GM21528 (cell line): ENCODE results near the gene HOXC6.

Experiments used
- ATAC-seq: cut with Tn5 transposase; IDR thresholded peaks from one replicate; pipeline ENCODE4 v1.9.1; 2021; ENCODE audit warnings: mild to moderate bottlenecking, moderate library complexity; ENCODE audit not compliant: unreplicated experiment, low FRiP score

HOXC6 gene

GRCh38 chr12:54001283-54002187 lies 26.7 kb upstream of the HOXC6 start:
- no peak for ATAC-seq

GRCh38 chr12:54002278-54002914 lies 25.8 kb upstream of the HOXC6 start:
- ATAC-seq = no peak

GRCh38 chr12:54002915-54003389 lies 25.3 kb upstream of the HOXC6 start:
- no peak for ATAC-seq

- ATAC-seq = no peak
Observed at GRCh38 chr12:54003625-54004024, 24.6 kb upstream of the HOXC6 start.

GRCh38 chr12:54004063-54004840 lies 24.0 kb upstream of the HOXC6 start:
- ATAC-seq = no peak

- ATAC-seq = no peak
Observed at GRCh38 chr12:54004841-54005530, 23.3 kb upstream of the HOXC6 start.

GRCh38 chr12:54005531-54005852 lies 22.7 kb upstream of the HOXC6 start:
- no peak for ATAC-seq

- peak; percentile 53 for ATAC-seq
Observed at GRCh38 chr12:54005853-54006558, 22.2 kb upstream of the HOXC6 start.

- no peak for ATAC-seq
Observed at GRCh38 chr12:54006559-54007220, 21.6 kb upstream of the HOXC6 start.

- ATAC-seq = no peak
Observed at GRCh38 chr12:54007538-54008259, 20.5 kb upstream of the HOXC6 start.

GRCh38 chr12:54008260-54008552 lies 20.0 kb upstream of the HOXC6 start:
- no peak for ATAC-seq

- ATAC-seq = no peak
Observed at GRCh38 chr12:54009171-54010052, 18.8 kb upstream of the HOXC6 start.

- ATAC-seq = no peak
Observed at GRCh38 chr12:54010053-54010971, 17.9 kb upstream of the HOXC6 start.

- ATAC-seq = no peak
Observed at GRCh38 chr12:54010972-54011664, 17.1 kb upstream of the HOXC6 start.

- ATAC-seq = no peak
Observed at GRCh38 chr12:54011665-54012532, 16.3 kb upstream of the HOXC6 start.
